OCI-LY3 (cell line): ENCODE results near the gene RFNG.

Experiments used
- H2AFZ ChIP-seq: fragments of 200-600, 300-600 bp; shearing (Covaris generic); 2 replicates; pipeline ENCODE4 v1.6.0; 2014; ENCODE audit warnings: antibody characterized with exemption, low read depth, low read length
- H3K27ac ChIP-seq: fragments of 200-600, 300-600 bp; sonication (generic); 2 replicates; pipeline ENCODE4 v1.5.1; 2014; ENCODE audit warnings: mild to moderate bottlenecking, low read length, moderate library complexity, mixed read lengths
- H3K27me3 ChIP-seq: fragments of 200-600, 300-600 bp; sonication (generic); 2 replicates; pipeline ENCODE4 v1.6.1; 2014; ENCODE audit warnings: low read depth, low read length, mixed read lengths
- H3K36me3 ChIP-seq: fragments of 200-600, 300-600 bp; sonication (generic); replicated peaks from 2 replicates; pipeline ENCODE3; 2014; ENCODE audit warnings: low read depth, low read length, mixed read lengths
- H3K4me1 ChIP-seq: fragments of 300-600, 200-600 bp; sonication (generic); 2 replicates; pipeline ENCODE4 v1.6.1; 2014; ENCODE audit warnings: low read length, mixed read lengths
- H3K4me2 ChIP-seq: fragments of 200-600, 300-600 bp; sonication (generic); 2 replicates; pipeline ENCODE4 v1.6.1; 2014; ENCODE audit warnings: low read length, mixed read lengths
- H3K4me3 ChIP-seq: fragments of 300-600, 200-600 bp; sonication (generic); 2 replicates; pipeline ENCODE4 v1.5.1; 2014; ENCODE audit warnings: antibody characterized with exemption, mild to moderate bottlenecking, low read length, moderate library complexity
- H3K79me2 ChIP-seq: fragments of 300-600, 200-600 bp; shearing (Covaris generic); 2 replicates; pipeline ENCODE4 v1.6.1; 2014; ENCODE audit warnings: mild to moderate bottlenecking, low read length, mixed read lengths
- H3K9ac ChIP-seq: fragments of 300-600, 200-600 bp; shearing (Covaris generic); 2 replicates; pipeline ENCODE4 v1.6.0; 2014; ENCODE audit warnings: mild to moderate bottlenecking, low read length, moderate library complexity
- H3K9me3 ChIP-seq: fragments of 200-600, 300-600 bp; shearing (Covaris generic); 2 replicates; pipeline ENCODE4 v1.6.1; 2014; ENCODE audit warnings: low read length, mixed read lengths; ENCODE audit not compliant: insufficient read depth
- H4K20me1 ChIP-seq: fragments of 200-600, 300-600 bp; sonication (generic); 2 replicates; pipeline ENCODE4 v1.6.1; 2016; ENCODE audit warnings: low read length, mixed read lengths; ENCODE audit not compliant: insufficient read depth
- EZH2phosphoT487 ChIP-seq: fragments of 200-600 bp; shearing (Covaris generic); IDR thresholded peaks from 2 replicates; pipeline ENCODE4 v1.6.1; 2018; ENCODE audit warnings: antibody characterized with exemption, mixed run types, low read depth
- TF ChIP-seq, protein P1 (sequence below): fragments of 200-600, 300-600 bp; sonication (generic); IDR thresholded peaks from 2 replicates; pipeline ENCODE4 v1.5.1; 2014; ENCODE audit warnings: antibody characterized with exemption, low read length, low read depth

The RFNG gene

DNA sequence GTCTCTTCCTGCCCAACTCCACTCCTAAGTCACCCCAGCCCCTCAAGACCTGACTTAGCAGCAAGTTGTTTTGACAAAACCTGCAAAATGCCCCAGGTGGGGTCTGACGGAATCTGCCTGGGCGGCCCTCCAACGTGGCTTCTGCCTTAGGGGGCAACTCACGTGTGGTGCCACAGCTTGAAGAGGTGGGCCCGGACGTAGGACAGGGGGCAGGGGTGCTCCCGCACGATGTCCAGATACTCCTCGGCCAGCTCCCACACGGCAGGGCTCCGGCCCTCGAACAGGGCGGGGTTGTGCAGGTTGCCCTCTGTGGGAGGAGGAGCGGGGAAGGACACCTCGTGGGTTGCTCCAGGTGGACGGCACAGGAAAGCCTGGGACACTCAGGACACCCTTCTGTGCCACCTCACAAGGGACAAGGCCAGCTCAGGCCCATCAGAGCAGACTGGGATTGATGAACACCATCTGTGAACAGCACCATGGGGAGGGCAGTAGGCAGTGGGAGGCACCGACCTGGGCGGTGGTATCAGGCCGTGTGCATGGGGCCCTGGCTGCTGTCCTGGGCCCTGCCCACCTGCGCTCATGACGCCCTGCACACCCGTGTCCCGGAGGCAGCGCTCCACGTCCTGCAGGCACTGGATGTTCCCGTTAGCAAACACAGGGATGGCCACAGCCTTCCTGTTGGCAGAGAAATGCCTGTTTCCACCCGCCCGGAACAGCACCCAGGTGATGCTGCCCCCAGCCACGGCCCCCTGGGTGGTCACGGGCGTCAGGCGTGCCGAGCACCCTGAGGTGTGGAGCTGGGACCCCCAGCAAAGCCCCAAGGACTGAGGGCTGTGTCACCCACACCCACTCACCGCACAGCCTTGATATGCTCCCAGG is 9.7 kb upstream of the RFNG start:
- no peaks in the 10 kb centered on the region for H3K27me3 ChIP-seq
- TF ChIP-seq EZH2phosphoT487 = no peak
- TF ChIP-seq, protein P1, sequence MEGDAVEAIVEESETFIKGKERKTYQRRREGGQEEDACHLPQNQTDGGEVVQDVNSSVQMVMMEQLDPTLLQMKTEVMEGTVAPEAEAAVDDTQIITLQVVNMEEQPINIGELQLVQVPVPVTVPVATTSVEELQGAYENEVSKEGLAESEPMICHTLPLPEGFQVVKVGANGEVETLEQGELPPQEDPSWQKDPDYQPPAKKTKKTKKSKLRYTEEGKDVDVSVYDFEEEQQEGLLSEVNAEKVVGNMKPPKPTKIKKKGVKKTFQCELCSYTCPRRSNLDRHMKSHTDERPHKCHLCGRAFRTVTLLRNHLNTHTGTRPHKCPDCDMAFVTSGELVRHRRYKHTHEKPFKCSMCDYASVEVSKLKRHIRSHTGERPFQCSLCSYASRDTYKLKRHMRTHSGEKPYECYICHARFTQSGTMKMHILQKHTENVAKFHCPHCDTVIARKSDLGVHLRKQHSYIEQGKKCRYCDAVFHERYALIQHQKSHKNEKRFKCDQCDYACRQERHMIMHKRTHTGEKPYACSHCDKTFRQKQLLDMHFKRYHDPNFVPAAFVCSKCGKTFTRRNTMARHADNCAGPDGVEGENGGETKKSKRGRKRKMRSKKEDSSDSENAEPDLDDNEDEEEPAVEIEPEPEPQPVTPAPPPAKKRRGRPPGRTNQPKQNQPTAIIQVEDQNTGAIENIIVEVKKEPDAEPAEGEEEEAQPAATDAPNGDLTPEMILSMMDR = no peak
- H3K4me2 ChIP-seq = no peak overlapping the region
- peaks cover 11% of the 10 kb centered on the region for H3K4me1 ChIP-seq
- no peak overlapping the region for H3K9ac ChIP-seq
- H3K36me3 ChIP-seq = peaks cover 30% of the 10 kb centered on the region
- H4K20me1 ChIP-seq = no peaks in the 10 kb centered on the region
- no peak overlapping the region for H3K4me3 ChIP-seq
- H2AFZ ChIP-seq = no peak overlapping the region
- H3K9me3 ChIP-seq = no peaks in the 10 kb centered on the region
- no peak overlapping the region for H3K27ac ChIP-seq
- peaks cover 28% of the 10 kb centered on the region for H3K79me2 ChIP-seq

DNA sequence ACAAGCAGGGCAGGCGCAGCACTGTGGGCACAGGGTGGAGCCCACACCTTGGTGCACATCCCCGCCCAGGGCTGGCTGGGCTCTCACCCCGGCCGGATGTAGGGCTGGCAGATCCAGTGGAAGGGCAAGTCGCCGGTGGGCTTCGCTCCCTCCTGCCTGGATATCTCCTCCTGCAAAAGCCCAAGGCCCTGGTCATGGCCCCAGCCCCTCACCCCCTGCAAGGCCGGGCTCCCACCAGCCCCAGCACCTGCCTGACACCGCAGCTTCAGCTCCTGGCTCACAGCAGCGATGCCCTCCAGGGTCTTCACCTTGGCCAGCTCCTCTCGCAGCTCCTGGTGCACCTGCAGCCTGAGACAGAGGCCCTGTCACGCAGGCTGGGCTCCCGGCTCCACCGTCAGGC is 9.0 kb upstream of the RFNG start:
- TF ChIP-seq, protein P1 = no peak
- no peak for TF ChIP-seq EZH2phosphoT487
- Histone ChIP-seq H3K27ac (no peak overlapping the region), H3K4me2 (no peak overlapping the region), H2AFZ (no peak overlapping the region), H4K20me1 (no peaks in the 10 kb centered on the region), H3K9me3 (no peaks in the 10 kb centered on the region), H3K9ac (no peak overlapping the region), H3K27me3 (no peaks in the 10 kb centered on the region), H3K4me3 (no peak overlapping the region), H3K4me1 (peaks cover 10% of the 10 kb centered on the region), H3K36me3 (peaks cover 32% of the 10 kb centered on the region), H3K79me2 (peaks cover 23% of the 10 kb centered on the region)

DNA sequence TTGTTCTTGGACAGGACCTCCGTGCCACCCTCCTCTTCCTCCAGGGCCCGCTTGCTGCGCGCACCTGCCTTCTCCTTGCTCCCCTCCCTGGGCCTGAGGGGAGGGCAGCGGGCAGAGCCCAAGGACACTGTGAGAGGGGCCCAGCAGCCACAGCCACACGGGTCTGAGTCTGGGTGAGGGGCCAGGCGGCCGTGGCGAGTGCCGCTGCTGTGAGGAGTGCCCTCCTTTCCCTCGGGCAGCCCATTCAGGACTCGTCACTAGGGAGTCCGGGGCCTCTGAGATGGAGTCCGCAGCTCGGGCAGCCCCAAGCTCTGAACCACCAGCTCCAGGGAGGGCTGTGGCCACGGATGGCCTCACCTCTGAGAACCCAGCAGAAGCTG is 8.4 kb upstream of the RFNG start:
- TF ChIP-seq, protein P1 = no peak
- TF ChIP-seq EZH2phosphoT487 = no peak
- H3K9ac ChIP-seq = no peak overlapping the region
- no peaks in the 10 kb centered on the region for H3K27me3 ChIP-seq
- no peaks in the 10 kb centered on the region for H4K20me1 ChIP-seq
- peaks cover 10% of the 10 kb centered on the region for H3K4me1 ChIP-seq
- H3K36me3 ChIP-seq = peaks cover 35% of the 10 kb centered on the region
- no peak overlapping the region for H3K27ac ChIP-seq
- no peaks in the 10 kb centered on the region for H3K9me3 ChIP-seq
- H3K79me2 ChIP-seq = peaks cover 17% of the 10 kb centered on the region
- no peak overlapping the region for H3K4me3 ChIP-seq
- no peak overlapping the region for H2AFZ ChIP-seq
- H3K4me2 ChIP-seq = no peak overlapping the region

DNA sequence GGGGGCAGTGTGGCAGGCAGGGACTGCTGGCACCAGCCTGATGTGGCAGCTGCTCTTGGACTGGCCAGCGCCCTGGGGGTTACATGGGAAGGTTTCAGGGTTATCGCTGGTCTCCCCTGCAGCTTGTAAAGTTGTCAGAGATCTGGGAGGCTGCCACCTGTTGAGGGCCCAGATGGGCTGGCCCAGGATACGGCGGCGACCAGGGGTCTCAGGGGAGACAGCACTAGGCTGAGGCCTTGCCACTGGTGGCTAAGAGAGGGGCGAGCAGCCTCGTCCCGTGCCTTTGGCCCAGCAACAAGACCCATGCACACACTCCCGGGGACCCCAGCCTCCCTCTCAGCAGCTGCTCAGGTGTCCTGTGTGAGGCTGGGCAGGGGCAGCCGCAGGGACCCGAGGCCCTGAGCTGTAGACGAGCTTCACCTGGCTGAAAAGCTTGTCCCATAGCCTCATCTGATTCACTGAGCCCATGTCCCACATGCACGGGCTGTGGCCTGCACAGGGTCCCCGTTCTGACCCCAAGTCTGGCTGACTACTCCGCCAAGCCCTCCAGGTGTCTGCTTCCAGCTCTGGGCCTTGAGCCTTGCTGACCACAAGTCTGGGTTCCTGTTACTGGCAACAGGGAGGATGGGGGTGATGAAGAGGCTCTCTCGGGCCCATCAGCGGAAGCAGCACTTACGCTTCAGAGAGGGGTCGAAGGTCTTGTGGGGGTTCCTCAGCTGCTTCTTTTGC is 7.8 kb upstream of the RFNG start:
- TF ChIP-seq EZH2phosphoT487 = no peak
- TF ChIP-seq, protein P1 = no peak
- H3K36me3 ChIP-seq = peaks cover 37% of the 10 kb centered on the region
- H3K27ac ChIP-seq = no peak overlapping the region
- no peak overlapping the region for H2AFZ ChIP-seq
- peaks cover 7% of the 10 kb centered on the region for H3K4me1 ChIP-seq
- no peaks in the 10 kb centered on the region for H4K20me1 ChIP-seq
- no peaks in the 10 kb centered on the region for H3K9me3 ChIP-seq
- H3K79me2 ChIP-seq = peaks cover 12% of the 10 kb centered on the region
- no peak overlapping the region for H3K4me3 ChIP-seq
- no peak overlapping the region for H3K4me2 ChIP-seq
- no peaks in the 10 kb centered on the region for H3K27me3 ChIP-seq
- no peak overlapping the region for H3K9ac ChIP-seq
